IMR-90 (cell line): ENCODE results near the gene MEF2D. TPM values are rescaled to one million over a fixed set of nuclear protein-coding genes. Genes with fewer than 3 reads are reported as not detected.

Experiments
- ATAC-seq: fragments of 200-7000 bp; cut with Tn5 transposase; 2 replicates; pipeline ENCODE4 v1.9.1; 2020; ENCODE audit warnings: low read depth, mild to moderate bottlenecking, moderate library complexity
- BruUV-seq: library from RNA; stranded (reverse); fragments of 400-500 nt; replicated peaks from 2 replicates; lab custom pipeline; 2021; lab: Mats Ljungman, UMichigan
- CTCF ChIA-PET: fragments of 300-600 bp; formaldehyde crosslinking; extraction: SDS; loops from one replicate; lab custom pipeline; 2021; ENCODE audit warnings: antibody characterized with exemption; lab: Yijun Ruan, JAX
- POLR2A ChIA-PET: fragments of 300-600 bp; sonication (Branson Sonifier 250); formaldehyde crosslinking; loops from one replicate; lab custom pipeline; 2022; ENCODE audit warnings: antibody characterized with exemption; ENCODE audit not compliant: unreplicated experiment; lab: Charles Lee
- DNase-seq: peaks from one replicate; pipeline ENCODE4 v3.0.0; 2013
- H2AFZ ChIP-seq: replicated peaks from 2 replicates; pipeline ENCODE3; 2013; ENCODE audit warnings: low read length, mild to moderate bottlenecking; ENCODE audit not compliant: poor library complexity
- H2AK5ac ChIP-seq: 2 replicates; pipeline ENCODE4 v1.6.1; 2013; ENCODE audit warnings: low read depth, low read length, inconsistent platforms
- H2AK9ac ChIP-seq: replicated peaks from 2 replicates; pipeline ENCODE3; 2013; ENCODE audit warnings: mild to moderate bottlenecking, low read depth, low read length, moderate library complexity; ENCODE audit not compliant: poor library complexity
- H2BK120ac ChIP-seq: 2 replicates; pipeline ENCODE4 v1.6.1; 2013; ENCODE audit warnings: low read depth, low read length, inconsistent platforms
- H2BK15ac ChIP-seq: 3 replicates; pipeline ENCODE4 v1.6.1; 2013; ENCODE audit warnings: low read depth, low read length, inconsistent platforms
- H2BK20ac ChIP-seq: 2 replicates; pipeline ENCODE4 v1.6.1; 2013; ENCODE audit warnings: low read depth, mild to moderate bottlenecking, inconsistent platforms, low read length, moderate library complexity
- H2BK5ac ChIP-seq: 2 replicates; pipeline ENCODE4 v1.6.1; 2013; ENCODE audit warnings: mild to moderate bottlenecking, low read depth, low read length, inconsistent platforms; ENCODE audit not compliant: poor library complexity, severe bottlenecking
- H3K14ac ChIP-seq: replicated peaks from 2 replicates; pipeline ENCODE4 v1.6.1; 2013; ENCODE audit warnings: low read depth, low read length, inconsistent platforms
- H3K18ac ChIP-seq: 2 replicates; pipeline ENCODE4 v1.6.1; 2013; ENCODE audit warnings: low read depth, low read length, control low read depth
- H3K23ac ChIP-seq: 2 replicates; pipeline ENCODE4 v1.6.1; 2013; ENCODE audit warnings: low read depth, low read length, inconsistent platforms
- H3K27ac ChIP-seq: 2 replicates; pipeline ENCODE4 v1.5.1; 2013; ENCODE audit warnings: mild to moderate bottlenecking, control low read depth, low read length; ENCODE audit not compliant: insufficient read depth
- H3K27me3 ChIP-seq: 2 replicates; pipeline ENCODE4 v1.6.1; 2013; ENCODE audit warnings: low read length; ENCODE audit not compliant: control insufficient read depth, insufficient read depth
- H3K36me3 ChIP-seq: 2 replicates; pipeline ENCODE4 v1.6.1; 2013; ENCODE audit warnings: low read length, mixed read lengths; ENCODE audit not compliant: control insufficient read depth, insufficient read depth
- H3K4ac ChIP-seq: 2 replicates; pipeline ENCODE4 v1.6.1; 2013; ENCODE audit warnings: low read depth, low read length, inconsistent platforms
- H3K4me1 ChIP-seq: 2 replicates; pipeline ENCODE4 v1.6.1; 2013; ENCODE audit warnings: low read length, mixed read lengths; ENCODE audit not compliant: control insufficient read depth, insufficient read depth
- H3K4me2 ChIP-seq: 2 replicates; pipeline ENCODE4 v1.6.1; 2013; ENCODE audit warnings: low read depth, mild to moderate bottlenecking, control low read depth, low read length, moderate library complexity
- H3K4me3 ChIP-seq: 2 replicates; pipeline ENCODE4 v1.5.1; 2013; ENCODE audit warnings: low read depth, mild to moderate bottlenecking, control low read depth, low read length, moderate library complexity; ENCODE audit not compliant: insufficient read depth
- H3K56ac ChIP-seq: 2 replicates; pipeline ENCODE4 v1.6.1; 2013; ENCODE audit warnings: low read length, inconsistent platforms; ENCODE audit not compliant: insufficient read depth; ENCODE audit errors: extremely low read depth
- H3K79me1 ChIP-seq, 2 experiments: 2 replicates each; pipeline ENCODE4 v1.6.1; 2013; ENCODE audit warnings: low read length in 2 of 2, inconsistent platforms in 1 of 2, low read depth in 1 of 2
- H3K9ac ChIP-seq: 2 replicates; pipeline ENCODE4 v1.6.1; 2013; ENCODE audit warnings: low read depth, low read length, control low read depth
- H3K9me1 ChIP-seq: 2 replicates; pipeline ENCODE4 v1.6.1; 2013; ENCODE audit warnings: low read length, inconsistent platforms; ENCODE audit not compliant: insufficient read depth
- H3K9me3 ChIP-seq: 2 replicates; pipeline ENCODE4 v1.6.1; 2013; ENCODE audit warnings: low read length; ENCODE audit not compliant: control insufficient read depth, insufficient read depth
- H4K20me1 ChIP-seq: 2 replicates; pipeline ENCODE4 v1.6.1; 2013; ENCODE audit warnings: low read length, inconsistent platforms; ENCODE audit not compliant: insufficient read depth
- H4K5ac ChIP-seq: 2 replicates; pipeline ENCODE4 v1.6.1; 2013; ENCODE audit warnings: mild to moderate bottlenecking, low read depth, low read length, control low read depth
- H4K8ac ChIP-seq, 2 experiments: 2 replicates each; pipeline ENCODE4 v1.6.1; 2013; ENCODE audit warnings: low read depth in 2 of 2, low read length in 2 of 2, control low read depth in 1 of 2, inconsistent platforms in 1 of 2
- H4K91ac ChIP-seq: 2 replicates; pipeline ENCODE4 v1.6.1; 2013; ENCODE audit warnings: low read depth, low read length, inconsistent platforms; ENCODE audit not compliant: insufficient read depth
- CHD1 ChIP-seq: IDR thresholded peaks from 2 replicates; pipeline ENCODE4 v1.6.1; 2012; ENCODE audit warnings: low read depth, low read length, improper control_type of control experiment
- NFE2L2 ChIP-seq: fragments of 150-350 bp; IDR thresholded peaks from 2 replicates; pipeline ENCODE4 v1.6.1; 2016; ENCODE audit warnings: low read depth, mild to moderate bottlenecking, low read length
- RFX5 ChIP-seq: IDR thresholded peaks from 2 replicates; pipeline ENCODE4 v1.8.0; 2012; ENCODE audit warnings: low read depth, mild to moderate bottlenecking, low read length, moderate library complexity
- USF2 ChIP-seq: fragments of 150-350 bp; IDR thresholded peaks from 2 replicates; pipeline ENCODE4 v1.6.1; 2017; ENCODE audit warnings: mild to moderate bottlenecking, antibody characterized with exemption, low read length, low read depth
- WGBS, 2 experiments: methylation state at CpG; one replicate each; pipeline versions ENCODE4 v1.1.5 to v1.1.7; 2013; ENCODE audit warnings: missing lambda C conversion rate in 2 of 2; ENCODE audit not compliant: insufficient read length in 1 of 2; ENCODE audit errors: extremely low coverage in 2 of 2; 5-methylcytosine and 5-hydroxymethylcytosine counted together
- dilution Hi-C: fragments of 300-500 bp; cut with HindIII; formaldehyde crosslinking; loops from one replicate; pipeline ENCODE4 v1.14.3; 2018; ENCODE audit warnings: low sequenced_read_pairs; ENCODE audit not compliant: unreplicated experiment
- in situ Hi-C: fragments of 300-500 bp; cut with MboI; formaldehyde crosslinking; loops from 3 replicates; pipeline ENCODE4 v1.14.3; 2019; ENCODE audit warnings: low sequenced_read_pairs, inconsistent platforms, mixed read lengths
- intact Hi-C: fragments of 100-400 bp; cut with micrococcal nuclease; formaldehyde crosslinking; loops from 2 replicates; pipeline ENCODE4 v1.10.0; 2022
- polyA plus RNA-seq, 3 experiments: library from polyadenylated mRNA; depleted of rRNA; stranded (reverse); fragments of >200 nt; gene quantifications; 2 replicates each; pipeline ENCODE4 v1.2.3, GENCODE V29; 2012; ENCODE audit warnings: low replicate concordance in 1 of 3
- total RNA-seq: library from RNA; depleted of rRNA; stranded (reverse); fragments of >200 nt; gene quantifications from 2 replicates; pipeline ENCODE4 v1.2.3, GENCODE V29; 2012

Gene MEF2D
- total and polyA plus RNA-seq, 2 of the 4 experiments (the other 2 are of a cell fraction), result 2.9 to 20.0 TPM

DNA sequence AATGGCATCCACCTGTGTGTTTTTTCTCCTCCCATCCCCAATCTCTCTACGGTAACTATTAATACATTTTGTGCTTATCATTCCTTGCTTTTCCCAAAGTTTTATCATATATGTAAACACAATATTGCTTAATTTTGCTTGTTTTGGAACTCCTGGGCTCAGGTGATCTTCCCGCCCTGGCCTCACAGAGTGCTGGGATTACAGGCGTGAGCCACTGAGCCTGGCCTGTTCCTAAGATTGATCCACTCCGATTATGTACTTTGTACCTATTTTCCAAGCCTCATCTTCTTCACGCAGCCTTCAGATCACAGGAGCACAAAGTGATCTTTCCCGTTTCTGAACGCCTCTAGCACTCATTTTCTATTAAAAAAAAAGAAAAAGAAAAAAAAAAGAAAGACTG is 45.2 kb downstream of the MEF2D start:
- Histone ChIP-seq H3K79me1 (no peaks in the 10 kb centered on the region; a peak in 1 of 4 replicates), H3K9ac (no peak overlapping the region), H3K4ac (no peak overlapping the region), H3K9me3 (no peaks in the 10 kb centered on the region), H4K20me1 (no peaks in the 10 kb centered on the region), H3K18ac (no peak overlapping the region), H3K4me2 (no peak overlapping the region), H3K27ac (no peak overlapping the region), H2AK9ac (no peak overlapping the region), H3K9me1 (peaks cover 6% of the 10 kb centered on the region), H2BK20ac (no peak overlapping the region), H3K14ac (no peak overlapping the region), H4K8ac (no peak overlapping the region), H3K36me3 (no peaks in the 10 kb centered on the region), H2AK5ac (no peak overlapping the region), H3K56ac (no peak overlapping the region), H4K91ac (no peak overlapping the region), H2BK5ac (no peak overlapping the region), H2BK15ac (no peak overlapping the region), H3K4me3 (no peak overlapping the region), H3K4me1 (peaks cover 4% of the 10 kb centered on the region; the same call in 1 of the 2 replicates), H3K27me3 (peaks cover 15% of the 10 kb centered on the region), H2BK120ac (no peak overlapping the region), H2AFZ (no peak overlapping the region), H3K23ac (no peak overlapping the region), H4K5ac (no peak overlapping the region)
- no TSS peak for BruUV-seq
- dilution Hi-C loops, result no loop called here
- whole genome bisulfite sequencing, 2 experiments, result 94% methylated on average over 2 of the region's 7 CpGs; no CpG with 5 or more reads in 1 of the 2 experiments
- intact Hi-C loops, result no loop called here
- no peak for TF ChIP-seq CHD1
- no peak for TF ChIP-seq RFX5
- TF ChIP-seq USF2, result no peak
- TF ChIP-seq NFE2L2, result no peak
- ChIA-PET POLR2A (no interaction called here), CTCF (no interaction called here)
- DNase-seq (no peak), ATAC-seq (no peak)
- in situ Hi-C loops, result no loop called here
